ENCODE results near the gene CDADC1. TPM values are rescaled to one million over a fixed set of nuclear protein-coding genes. Genes with fewer than 3 reads are reported as not detected.

The CDADC1 gene
- total and polyA plus RNA-seq, 2 donors (not counting 3 experiments of a cell fraction or from before 2014, with no cell fraction given) = 2.4 to 9.1 TPM

DNA sequence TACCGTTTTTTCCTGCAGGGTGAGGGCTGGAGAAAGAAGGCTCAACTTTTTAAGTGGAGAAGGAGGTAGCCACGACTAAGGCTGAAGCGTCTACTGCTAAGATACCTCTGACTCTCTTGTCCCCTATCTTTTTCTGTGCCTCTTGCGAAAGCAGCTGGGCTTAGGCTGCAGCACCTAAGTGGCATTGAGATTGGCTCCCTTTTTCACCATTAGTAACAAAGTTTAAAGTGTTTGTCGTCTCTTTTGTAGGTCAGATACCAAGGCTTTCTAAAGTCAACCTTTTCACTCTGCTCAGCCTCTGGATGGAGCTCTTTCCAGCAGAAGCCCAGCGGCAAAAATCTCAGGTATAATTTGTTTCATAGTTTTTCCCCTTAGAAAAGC is 887 bp downstream of the CDADC1 start:
- Histone ChIP-seq H2AFZ (ENCODE audit: low read depth, low read length) (peak overlapping the region; percentile 90), H3K9me3 (replicated peaks; ENCODE audit: control insufficient read depth, insufficient read depth, low read length) (no peaks in the 10 kb centered on the region), H3K36me3 (ENCODE audit: control insufficient read depth in 2 of 2, extremely low read depth in 1 of 2, insufficient read depth in 2 of 2, low read length in 2 of 2) (no peaks in the 10 kb centered on the region), H3K27me3 (ENCODE audit: control insufficient read depth in 2 of 2, insufficient read depth in 2 of 2, low read length in 2 of 2) (peaks cover 0 to 3% of the 10 kb centered on the region in 2 experiments), H3K9ac (replicated peaks; ENCODE audit: extremely low read depth, insufficient read depth, low read length) (peak overlapping the region; percentile 92), H3K4me2 (ENCODE audit: insufficient read depth, low read length) (peak overlapping the region; percentile 98), H4K20me1 (replicated peaks; ENCODE audit: control insufficient read depth, extremely low read depth, insufficient read depth, low read length) (no peaks in the 10 kb centered on the region), H3K4me1 (ENCODE audit: control insufficient read depth, extremely low read depth, insufficient read depth, low read length) (peaks cover 13% of the 10 kb centered on the region), H3K79me2 (ENCODE audit: control insufficient read depth, insufficient read depth, low read length) (peaks cover 9% of the 10 kb centered on the region), H3K4me3 (replicated peaks in 1 of 3; ENCODE audit: insufficient read depth in 1 of 3, low read depth in 1 of 3, low read length in 3 of 3) (peak overlapping the region; percentile 53 to 95 (median 86)), H3K27ac (ENCODE audit: insufficient read depth, low read depth, low read length) (no peak overlapping the region), H3K9me1 (replicated peaks; ENCODE audit: control insufficient read depth, extremely low read depth, insufficient read depth, low read length) (no peaks in the 10 kb centered on the region)
- FAIRE-seq = peak; percentile 70
- TF ChIP-seq FOS (IDR thresholded peaks at IDR 0.05; ENCODE audit: borderline replicate concordance, insufficient read depth, low read length) (no peak), POLR2AphosphoS5 (IDR thresholded peaks at IDR 0.05; ENCODE audit: insufficient read depth, low read depth, low read length) (no peak), GATA2 (IDR thresholded peaks at IDR 0.05; ENCODE audit: insufficient read depth, insufficient read length, low read depth, low read length) (no peak)
- TF ChIP-seq, protein P1, sequence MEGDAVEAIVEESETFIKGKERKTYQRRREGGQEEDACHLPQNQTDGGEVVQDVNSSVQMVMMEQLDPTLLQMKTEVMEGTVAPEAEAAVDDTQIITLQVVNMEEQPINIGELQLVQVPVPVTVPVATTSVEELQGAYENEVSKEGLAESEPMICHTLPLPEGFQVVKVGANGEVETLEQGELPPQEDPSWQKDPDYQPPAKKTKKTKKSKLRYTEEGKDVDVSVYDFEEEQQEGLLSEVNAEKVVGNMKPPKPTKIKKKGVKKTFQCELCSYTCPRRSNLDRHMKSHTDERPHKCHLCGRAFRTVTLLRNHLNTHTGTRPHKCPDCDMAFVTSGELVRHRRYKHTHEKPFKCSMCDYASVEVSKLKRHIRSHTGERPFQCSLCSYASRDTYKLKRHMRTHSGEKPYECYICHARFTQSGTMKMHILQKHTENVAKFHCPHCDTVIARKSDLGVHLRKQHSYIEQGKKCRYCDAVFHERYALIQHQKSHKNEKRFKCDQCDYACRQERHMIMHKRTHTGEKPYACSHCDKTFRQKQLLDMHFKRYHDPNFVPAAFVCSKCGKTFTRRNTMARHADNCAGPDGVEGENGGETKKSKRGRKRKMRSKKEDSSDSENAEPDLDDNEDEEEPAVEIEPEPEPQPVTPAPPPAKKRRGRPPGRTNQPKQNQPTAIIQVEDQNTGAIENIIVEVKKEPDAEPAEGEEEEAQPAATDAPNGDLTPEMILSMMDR (IDR thresholded peaks at IDR 0.05; ENCODE audit: extremely low read depth in 1 of 2, insufficient read depth in 1 of 2, low read depth in 1 of 2, low read length in 2 of 2) = peak in 1 of 2 donors; percentile 9
- POLR2A ChIA-PET = no interaction called here
- CTCF ChIA-PET = interaction anchor here (0.7 to 2.9 kb wide), 10 partner anchors 8 to 282 kb away, joined by 3 to 34 read pairs (median 4); no protein-coding TSS in a partner anchor
- dilution Hi-C loops (cut with MboI; ENCODE audit: extremely low pct_ligation_motif_present, low sequenced_read_pairs) (no loop called here), intact Hi-C loops (cut with micrococcal nuclease) (no loop called here)
- no peak for DNase-seq (ENCODE audit: low read depth, low spot score)
- BruUV-seq (replicated peaks) = no TSS peak

DNA sequence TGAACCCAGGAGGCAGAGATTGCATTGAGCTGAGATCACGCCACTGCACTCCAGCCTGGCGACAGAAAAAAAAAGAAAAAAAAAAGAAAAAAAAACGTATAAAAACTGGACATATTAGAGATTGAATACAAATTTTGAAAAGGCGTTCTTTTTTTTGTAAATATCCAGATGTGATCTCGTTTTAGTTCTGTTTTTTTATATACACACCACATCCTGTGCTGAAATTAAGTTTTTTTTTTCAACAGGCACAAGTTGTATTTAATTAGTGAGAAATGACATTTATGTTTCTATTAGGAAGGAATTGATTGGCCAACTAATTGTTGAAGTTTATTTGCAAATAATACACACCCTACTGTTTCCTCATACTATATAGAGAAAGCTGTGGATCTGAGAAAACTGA is 3.6 kb downstream of the CDADC1 start:
- H3K4me3 ChIP-seq (replicated peaks in 1 of 3; ENCODE audit: insufficient read depth in 1 of 3, low read depth in 1 of 3, low read length in 3 of 3) = no peak overlapping the region
- H3K4me1 ChIP-seq (ENCODE audit: control insufficient read depth, extremely low read depth, insufficient read depth, low read length) = peaks cover 16% of the 10 kb centered on the region
- POLR2A ChIA-PET = no interaction called here
- no peaks in the 10 kb centered on the region for H3K27me3 ChIP-seq (ENCODE audit: control insufficient read depth in 2 of 2, insufficient read depth in 2 of 2, low read length in 2 of 2)
- no peak for FAIRE-seq
- no peak overlapping the region for H3K9ac ChIP-seq (replicated peaks; ENCODE audit: extremely low read depth, insufficient read depth, low read length)
- H3K27ac ChIP-seq (ENCODE audit: insufficient read depth, low read depth, low read length) = no peak overlapping the region
- intact Hi-C loops (cut with micrococcal nuclease) = no loop called here
- H3K9me1 ChIP-seq (replicated peaks; ENCODE audit: control insufficient read depth, extremely low read depth, insufficient read depth, low read length) = no peaks in the 10 kb centered on the region
- peaks cover 10% of the 10 kb centered on the region for H3K79me2 ChIP-seq (ENCODE audit: control insufficient read depth, insufficient read depth, low read length)
- peaks cover 4 to 6% of the 10 kb centered on the region in 2 experiments for H3K36me3 ChIP-seq (ENCODE audit: control insufficient read depth in 2 of 2, extremely low read depth in 1 of 2, insufficient read depth in 2 of 2, low read length in 2 of 2)
- dilution Hi-C loops (cut with MboI; ENCODE audit: extremely low pct_ligation_motif_present, low sequenced_read_pairs) = no loop called here
- CTCF ChIA-PET = interaction anchor here (0.7 kb wide), 1 partner anchor 29 kb away, joined by 3 read pairs; no protein-coding TSS in a partner anchor
- no peak overlapping the region for H2AFZ ChIP-seq (ENCODE audit: low read depth, low read length)
- H3K9me3 ChIP-seq (replicated peaks; ENCODE audit: control insufficient read depth, insufficient read depth, low read length) = no peaks in the 10 kb centered on the region
- no peaks in the 10 kb centered on the region for H4K20me1 ChIP-seq (replicated peaks; ENCODE audit: control insufficient read depth, extremely low read depth, insufficient read depth, low read length)
- no TSS peak for BruUV-seq (replicated peaks)
- no peak for DNase-seq (ENCODE audit: low read depth, low spot score)
- H3K4me2 ChIP-seq (ENCODE audit: insufficient read depth, low read length) = no peak overlapping the region
- TF ChIP-seq FOS (IDR thresholded peaks at IDR 0.05; ENCODE audit: borderline replicate concordance, insufficient read depth, low read length) (no peak), MYC (IDR thresholded peaks at IDR 0.05; ENCODE audit: low read depth, low read length) (no peak), EZH2 (IDR thresholded peaks at IDR 0.05; ENCODE audit: borderline replicate concordance, low read depth, low read length, severe bottlenecking) (no peak), JUN (IDR thresholded peaks at IDR 0.05; ENCODE audit: borderline replicate concordance, insufficient read depth, insufficient read length, low read depth) (no peak), GATA2 (IDR thresholded peaks at IDR 0.05; ENCODE audit: insufficient read depth, insufficient read length, low read depth, low read length) (no peak), POLR2AphosphoS5 (IDR thresholded peaks at IDR 0.05; ENCODE audit: insufficient read depth, low read depth, low read length) (no peak), POLR2A (IDR thresholded peaks at IDR 0.05; ENCODE audit: low read depth, low read length) (no peak)
- TF ChIP-seq, protein P2, sequence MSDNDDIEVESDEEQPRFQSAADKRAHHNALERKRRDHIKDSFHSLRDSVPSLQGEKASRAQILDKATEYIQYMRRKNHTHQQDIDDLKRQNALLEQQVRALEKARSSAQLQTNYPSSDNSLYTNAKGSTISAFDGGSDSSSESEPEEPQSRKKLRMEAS (IDR thresholded peaks at IDR 0.05; ENCODE audit: insufficient read depth, insufficient read length) = no peak
- TF ChIP-seq, protein P1 (IDR thresholded peaks at IDR 0.05; ENCODE audit: extremely low read depth in 1 of 2, insufficient read depth in 1 of 2, low read depth in 1 of 2, low read length in 2 of 2) = no peak
